ENCODE data around the gene CPNE5. TPM values are rescaled to one million over a fixed set of nuclear protein-coding genes. Genes with fewer than 3 reads are reported as not detected.

CPNE5 gene
- total RNA-seq, 1 experiment from 2014 or later = not detected

DNA sequence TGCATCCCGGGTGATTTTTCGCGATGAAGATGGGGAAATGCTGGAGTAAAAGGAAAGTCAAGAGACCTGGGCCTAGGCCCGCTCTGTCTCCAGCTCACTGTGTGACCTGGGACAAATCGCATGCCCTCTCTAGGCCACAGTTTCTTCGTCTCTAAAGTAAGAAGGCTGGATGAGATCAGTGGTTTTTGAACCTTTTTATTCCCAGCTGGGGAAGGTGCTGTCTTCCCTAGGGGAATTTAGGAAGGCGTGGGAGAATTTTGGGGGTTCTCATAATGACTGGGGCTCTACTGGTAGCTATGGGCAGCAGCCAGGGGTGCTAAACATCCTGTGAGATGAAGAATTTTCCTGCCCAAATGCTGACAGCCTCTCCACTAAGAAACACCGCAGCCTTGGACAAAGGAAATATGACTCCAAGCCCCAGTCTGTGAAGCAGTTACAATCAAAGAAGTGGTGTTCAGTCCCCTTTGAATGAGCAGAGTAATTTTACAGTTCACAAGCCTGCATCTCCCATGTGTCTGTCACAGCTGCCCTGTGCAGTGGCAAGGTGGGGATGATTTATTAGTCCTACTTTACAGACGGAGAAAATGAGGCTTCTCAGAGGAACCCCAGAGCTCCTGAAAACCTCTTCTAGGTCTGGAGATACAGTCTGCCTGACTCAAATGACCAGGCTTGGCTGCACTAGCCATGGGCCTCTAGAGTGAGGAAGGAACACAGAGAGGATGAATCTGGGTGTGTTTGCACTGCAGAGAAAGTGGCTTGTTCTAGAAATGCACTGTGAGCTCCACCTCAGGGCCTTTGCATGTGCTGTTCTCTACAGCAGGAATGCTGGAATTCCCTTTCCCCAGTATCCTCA lies 84.4 kb downstream of the CPNE5 start:
- Histone ChIP-seq H3K4me2 (ENCODE audit: low read length) (no peak overlapping the region; the same call in 1 of the 2 replicates), H3K4me3 (ENCODE audit: low read length) (no peak overlapping the region), H2AFZ (ENCODE audit: low read length) (no peak overlapping the region), H3K9ac (ENCODE audit: low read length) (peak overlapping the region; percentile 2; the same call in 1 of the 2 replicates), H3K9me3 (ENCODE audit: low read length) (no peaks in the 10 kb centered on the region), H3K36me3 (ENCODE audit: low read depth, low read length) (no peaks in the 10 kb centered on the region), H3F3A (ENCODE audit: low read length, unreplicated experiment) (no peaks in the 10 kb centered on the region), H3K4me1 (ENCODE audit: insufficient read depth, low read length) (peaks cover 46% of the 10 kb centered on the region), H3K9me2 (replicated peaks; ENCODE audit: low read length) (no peaks in the 10 kb centered on the region), H3K79me2 (ENCODE audit: low read length) (no peaks in the 10 kb centered on the region), H3K27me3 (ENCODE audit: low read length) (no peaks in the 10 kb centered on the region), H3K27ac (ENCODE audit: low read length) (peak overlapping the region; percentile 55), H4K20me1 (ENCODE audit: low read length) (no peaks in the 10 kb centered on the region)
- intact Hi-C loops (cut with micrococcal nuclease) = no loop called here
- POLR2A ChIA-PET (ENCODE audit: unreplicated experiment) = no interaction called here
- CTCF ChIA-PET = interaction anchor here (0.5 kb wide), 1 partner anchor 60 kb away, joined by 3 read pairs; no protein-coding TSS in a partner anchor
- TF ChIP-seq, protein P1, sequence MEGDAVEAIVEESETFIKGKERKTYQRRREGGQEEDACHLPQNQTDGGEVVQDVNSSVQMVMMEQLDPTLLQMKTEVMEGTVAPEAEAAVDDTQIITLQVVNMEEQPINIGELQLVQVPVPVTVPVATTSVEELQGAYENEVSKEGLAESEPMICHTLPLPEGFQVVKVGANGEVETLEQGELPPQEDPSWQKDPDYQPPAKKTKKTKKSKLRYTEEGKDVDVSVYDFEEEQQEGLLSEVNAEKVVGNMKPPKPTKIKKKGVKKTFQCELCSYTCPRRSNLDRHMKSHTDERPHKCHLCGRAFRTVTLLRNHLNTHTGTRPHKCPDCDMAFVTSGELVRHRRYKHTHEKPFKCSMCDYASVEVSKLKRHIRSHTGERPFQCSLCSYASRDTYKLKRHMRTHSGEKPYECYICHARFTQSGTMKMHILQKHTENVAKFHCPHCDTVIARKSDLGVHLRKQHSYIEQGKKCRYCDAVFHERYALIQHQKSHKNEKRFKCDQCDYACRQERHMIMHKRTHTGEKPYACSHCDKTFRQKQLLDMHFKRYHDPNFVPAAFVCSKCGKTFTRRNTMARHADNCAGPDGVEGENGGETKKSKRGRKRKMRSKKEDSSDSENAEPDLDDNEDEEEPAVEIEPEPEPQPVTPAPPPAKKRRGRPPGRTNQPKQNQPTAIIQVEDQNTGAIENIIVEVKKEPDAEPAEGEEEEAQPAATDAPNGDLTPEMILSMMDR (conservative IDR thresholded peaks at IDR 0.05; ENCODE audit: low read depth, low read length) = no peak
- no peak for TF ChIP-seq EZH2 (IDR thresholded peaks at IDR 0.05; ENCODE audit: low read length, unreplicated experiment)
- no peak for TF ChIP-seq EZH2phosphoT487 (IDR thresholded peaks at IDR 0.05; ENCODE audit: borderline replicate concordance, low read length)
- no peak for ATAC-seq
- no peak for DNase-seq
- no TSS peak for BruUV-seq (replicated peaks)

DNA sequence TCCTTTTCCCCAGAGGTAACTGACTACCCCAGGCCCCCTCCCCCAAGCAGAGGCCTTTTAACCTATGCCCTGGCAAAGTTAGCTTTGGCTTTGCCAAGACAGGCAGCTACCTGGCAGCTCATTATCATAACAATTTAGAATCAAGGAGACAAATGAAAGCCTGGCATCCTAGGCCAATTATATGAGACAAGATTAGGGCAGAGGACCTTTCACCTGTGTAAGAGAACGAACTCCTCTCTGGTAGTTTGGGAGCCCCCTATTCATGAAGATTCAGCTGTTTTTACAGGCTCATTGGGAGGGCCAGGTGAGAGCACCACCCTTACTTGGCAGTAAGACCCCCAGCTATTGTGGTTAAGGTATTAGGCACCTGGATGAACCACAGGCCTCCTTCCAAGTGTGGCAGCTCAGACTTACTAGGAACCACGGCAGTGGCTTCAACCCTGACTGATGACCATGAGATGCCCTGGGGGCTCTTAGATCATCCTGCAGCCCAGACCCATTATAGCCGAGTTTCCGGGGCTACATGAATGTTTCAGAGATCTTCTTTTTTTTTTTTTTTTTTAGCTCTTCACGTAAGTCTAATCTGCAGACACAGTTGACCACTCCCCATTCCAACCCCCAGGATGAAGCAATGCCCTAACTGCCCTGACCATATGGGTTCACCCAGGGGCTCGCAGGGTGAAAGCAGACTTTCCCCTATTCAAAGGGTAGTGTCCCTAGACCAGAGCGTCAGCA lies 85.4 kb downstream of the CPNE5 start:
- TF ChIP-seq EZH2 (IDR thresholded peaks at IDR 0.05; ENCODE audit: low read length, unreplicated experiment) (no peak), EZH2phosphoT487 (IDR thresholded peaks at IDR 0.05; ENCODE audit: borderline replicate concordance, low read length) (no peak)
- TF ChIP-seq, protein P1 (conservative IDR thresholded peaks at IDR 0.05; ENCODE audit: low read depth, low read length) = no peak
- Histone ChIP-seq H3K9me2 (replicated peaks; ENCODE audit: low read length) (no peaks in the 10 kb centered on the region), H3K4me1 (ENCODE audit: insufficient read depth, low read length) (peaks cover 45% of the 10 kb centered on the region), H3K27ac (ENCODE audit: low read length) (no peak overlapping the region), H4K20me1 (ENCODE audit: low read length) (no peaks in the 10 kb centered on the region), H3K4me3 (ENCODE audit: low read length) (no peak overlapping the region), H2AFZ (ENCODE audit: low read length) (no peak overlapping the region), H3F3A (ENCODE audit: low read length, unreplicated experiment) (no peaks in the 10 kb centered on the region), H3K27me3 (ENCODE audit: low read length) (no peaks in the 10 kb centered on the region), H3K9ac (ENCODE audit: low read length) (no peak overlapping the region), H3K9me3 (ENCODE audit: low read length) (no peaks in the 10 kb centered on the region), H3K4me2 (ENCODE audit: low read length) (no peak overlapping the region), H3K79me2 (ENCODE audit: low read length) (no peaks in the 10 kb centered on the region), H3K36me3 (ENCODE audit: low read depth, low read length) (no peaks in the 10 kb centered on the region)
- ChIA-PET CTCF (no interaction called here), POLR2A (ENCODE audit: unreplicated experiment) (interaction anchor here (0.7 kb wide), 1 partner anchor 9 kb away, joined by 9 read pairs; no protein-coding TSS in a partner anchor)
- BruUV-seq (replicated peaks) = no TSS peak
- ATAC-seq (no peak), DNase-seq (peak; percentile 36)
- intact Hi-C loops (cut with micrococcal nuclease) = no loop called here
